DMS114 treated with DMSO at 0.1 percent for 48 hours (cell line): ENCODE measurements around the gene CATSPERZ.
"Not testable (repeated sequence)": the region's sequence is repeated elsewhere in the genome, so short reads cannot be mapped to it uniquely, and the experiment has no call there.

Source experiments
- DNase-seq: peaks from one replicate; lab custom pipeline; 2025; ENCODE audit not compliant: unreplicated experiment; lab: John Stamatoyannopoulos, UW

The CATSPERZ gene

DNA sequence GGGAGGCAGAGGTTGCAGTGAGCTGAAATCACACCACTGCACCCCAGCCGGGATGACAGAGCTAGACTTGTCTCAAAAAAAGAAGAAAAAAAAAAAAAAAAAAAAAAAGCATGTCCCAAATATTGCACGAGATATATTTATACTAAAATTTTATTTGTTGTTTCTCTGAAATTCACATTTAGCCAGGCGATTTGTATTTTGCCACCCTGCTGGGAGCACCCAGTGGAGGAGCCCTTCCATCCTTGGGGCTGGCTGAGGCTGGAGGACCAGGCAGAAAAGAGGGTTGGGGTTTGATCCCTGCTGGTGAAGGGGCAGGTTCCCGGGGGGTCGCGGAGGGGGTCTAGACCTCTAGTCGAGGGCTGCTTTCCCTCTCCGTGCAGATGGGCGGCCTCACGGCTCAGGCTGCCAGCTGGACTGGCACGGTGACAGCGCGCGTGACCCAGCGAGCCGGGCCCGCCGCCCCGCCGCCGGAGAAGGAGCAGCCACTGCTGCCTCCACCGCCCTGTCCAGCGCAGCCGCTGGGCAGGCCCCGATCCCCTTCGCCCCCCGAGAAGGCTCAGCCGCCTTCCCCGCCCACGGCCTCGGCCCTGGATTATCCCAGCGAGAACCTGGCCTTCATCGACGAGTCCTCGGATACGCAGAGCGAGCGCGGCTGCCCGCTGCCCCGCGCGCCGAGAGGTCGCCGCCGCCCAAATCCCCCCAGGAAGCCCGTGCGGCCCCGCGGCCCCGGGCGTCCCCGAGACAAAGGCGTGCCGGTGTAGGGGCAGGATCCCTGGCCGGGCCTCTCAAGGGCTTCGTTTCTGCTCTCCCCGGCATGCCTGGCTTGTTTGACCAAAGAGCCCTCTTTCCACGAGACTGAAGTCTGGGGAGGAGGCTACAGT is 952 bp upstream of the CATSPERZ start:
- no peak for DNase-seq

DNA sequence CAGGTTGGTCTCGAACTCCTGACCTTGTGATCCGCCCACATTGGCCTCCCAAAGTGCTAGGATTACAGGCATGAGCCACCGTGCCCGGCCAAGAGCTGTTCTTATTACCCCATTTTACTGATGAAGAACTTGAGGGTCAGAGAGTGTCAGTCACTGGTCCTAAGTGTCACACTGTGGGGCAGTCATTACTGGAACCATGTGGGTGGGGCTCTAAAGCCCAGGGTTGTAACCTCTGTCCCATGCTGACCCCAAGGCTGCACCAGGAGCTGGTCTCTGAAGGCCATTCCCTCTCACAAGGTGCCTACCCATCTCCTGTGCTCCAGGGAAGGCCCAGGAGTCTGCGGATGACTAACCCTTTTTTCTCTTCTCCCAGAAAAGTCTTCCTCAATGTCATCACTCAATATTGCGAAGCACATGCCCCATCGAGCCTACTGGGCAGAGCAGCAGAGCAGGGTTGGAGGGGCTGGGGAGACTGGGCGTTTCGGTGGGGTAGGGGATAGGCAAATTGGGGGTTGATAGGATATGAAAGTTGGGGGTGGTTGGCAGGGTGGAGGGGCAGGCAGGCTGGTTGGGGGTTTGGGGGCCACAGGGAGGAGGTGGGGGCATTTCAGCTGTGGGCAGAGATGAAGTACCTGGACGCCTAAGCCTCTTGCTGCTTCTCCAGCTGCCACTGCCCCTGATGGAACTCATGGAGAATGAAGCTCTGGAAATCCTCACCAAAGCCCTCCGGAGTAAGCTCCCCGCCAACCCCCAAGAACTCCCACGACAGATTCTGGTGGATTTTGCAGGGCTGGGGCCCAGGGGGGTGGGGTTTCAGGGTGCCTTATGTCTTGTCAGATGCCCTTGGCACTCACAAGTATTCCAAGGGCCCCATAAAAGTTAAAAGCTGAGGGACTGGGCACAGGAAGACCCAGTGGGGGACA is 3.2 kb downstream of the CATSPERZ start:
- no peak for DNase-seq

DNA sequence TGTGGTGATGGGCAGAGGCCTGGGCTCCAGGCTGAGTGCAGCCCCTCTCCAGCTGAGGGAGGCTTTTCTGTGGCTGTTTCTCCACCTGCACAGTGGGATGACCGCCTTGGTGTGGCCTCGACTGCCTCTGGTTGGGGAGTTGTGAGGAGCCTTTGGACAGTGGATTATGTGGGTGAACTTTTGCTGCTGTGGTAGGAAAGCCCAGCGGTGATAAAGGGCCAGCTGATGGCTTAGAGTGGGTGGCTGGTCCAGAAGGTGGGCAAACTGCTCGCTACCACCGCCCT is 3.8 kb downstream of the CATSPERZ start:
- DNase-seq: no peak

DNA sequence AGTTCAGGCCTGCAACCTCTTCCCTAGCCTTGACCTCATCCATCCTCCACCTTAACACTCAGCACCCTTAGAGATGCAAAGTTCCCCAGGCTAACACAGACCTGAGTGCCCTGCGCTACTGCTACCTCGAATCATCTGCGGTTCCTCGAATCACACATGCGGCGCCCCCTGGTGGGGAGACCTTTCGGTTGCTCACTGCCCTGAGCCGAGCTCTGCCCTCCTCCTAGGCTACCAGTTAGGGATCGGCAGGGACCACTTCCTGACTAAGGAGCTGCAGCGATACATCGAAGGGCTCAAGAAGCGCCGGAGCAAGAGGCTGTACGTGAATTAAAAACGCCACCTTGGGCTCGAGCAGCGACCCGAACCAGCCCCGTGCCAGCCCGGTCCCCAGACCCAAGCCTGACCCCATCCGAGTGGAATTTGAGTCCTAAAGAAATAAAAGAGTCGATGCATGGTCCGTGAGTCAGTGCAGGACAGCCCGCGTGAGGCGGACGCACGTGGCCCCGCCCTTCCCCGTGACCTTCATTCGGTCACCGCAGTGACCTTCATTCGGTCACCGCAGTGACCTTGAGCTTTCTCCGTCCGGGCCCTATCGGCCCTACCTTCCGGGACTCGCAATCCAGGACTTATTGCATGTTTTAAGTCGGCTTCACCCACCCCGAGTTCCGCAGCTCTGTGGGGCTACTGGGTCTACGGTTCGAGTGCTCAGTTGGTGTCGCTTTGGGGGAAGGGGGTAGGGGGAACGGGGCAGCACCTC is 4.3 kb downstream of the CATSPERZ start:
- peak; percentile 62 for DNase-seq

DNA sequence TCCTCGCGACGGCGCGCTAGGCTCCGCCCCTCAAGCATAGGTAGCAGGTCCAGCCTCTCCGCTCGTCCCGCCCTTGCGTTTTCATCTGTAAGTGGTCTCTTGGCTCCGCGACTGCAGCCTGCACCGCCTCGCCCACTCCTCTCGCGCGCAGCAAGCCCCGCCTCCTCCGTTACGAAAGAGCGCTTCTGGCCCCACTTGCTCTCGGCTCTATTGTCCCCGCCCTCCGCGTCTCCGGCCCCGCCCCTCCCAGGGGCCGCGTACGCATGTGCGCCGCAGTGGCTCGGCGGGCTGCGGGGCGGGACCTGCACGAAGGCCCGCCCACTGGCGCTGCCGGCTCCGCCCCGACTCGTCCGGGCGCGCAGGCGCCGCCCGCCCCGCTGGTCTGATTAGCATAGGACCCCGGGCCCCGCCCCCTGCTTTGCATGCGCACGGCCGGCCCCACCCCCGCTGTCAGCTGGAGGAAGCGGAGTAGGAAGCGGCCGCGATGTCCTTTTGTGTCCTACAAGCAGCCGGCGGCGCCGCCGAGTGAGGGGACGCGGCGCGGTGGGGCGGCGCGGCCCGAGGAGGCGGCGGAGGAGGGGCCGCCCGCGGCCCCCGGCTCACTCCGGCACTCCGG is 5.0 kb downstream of the CATSPERZ start, which contains the start of gene ESRRA:
TSS of gene ESRRA (plus strand) at position 450 of the 616 bp plus-strand sequence. CDS start 1,656 bp downstream, outside the sequence.
- DNase-seq: peak; percentile 98

DNA sequence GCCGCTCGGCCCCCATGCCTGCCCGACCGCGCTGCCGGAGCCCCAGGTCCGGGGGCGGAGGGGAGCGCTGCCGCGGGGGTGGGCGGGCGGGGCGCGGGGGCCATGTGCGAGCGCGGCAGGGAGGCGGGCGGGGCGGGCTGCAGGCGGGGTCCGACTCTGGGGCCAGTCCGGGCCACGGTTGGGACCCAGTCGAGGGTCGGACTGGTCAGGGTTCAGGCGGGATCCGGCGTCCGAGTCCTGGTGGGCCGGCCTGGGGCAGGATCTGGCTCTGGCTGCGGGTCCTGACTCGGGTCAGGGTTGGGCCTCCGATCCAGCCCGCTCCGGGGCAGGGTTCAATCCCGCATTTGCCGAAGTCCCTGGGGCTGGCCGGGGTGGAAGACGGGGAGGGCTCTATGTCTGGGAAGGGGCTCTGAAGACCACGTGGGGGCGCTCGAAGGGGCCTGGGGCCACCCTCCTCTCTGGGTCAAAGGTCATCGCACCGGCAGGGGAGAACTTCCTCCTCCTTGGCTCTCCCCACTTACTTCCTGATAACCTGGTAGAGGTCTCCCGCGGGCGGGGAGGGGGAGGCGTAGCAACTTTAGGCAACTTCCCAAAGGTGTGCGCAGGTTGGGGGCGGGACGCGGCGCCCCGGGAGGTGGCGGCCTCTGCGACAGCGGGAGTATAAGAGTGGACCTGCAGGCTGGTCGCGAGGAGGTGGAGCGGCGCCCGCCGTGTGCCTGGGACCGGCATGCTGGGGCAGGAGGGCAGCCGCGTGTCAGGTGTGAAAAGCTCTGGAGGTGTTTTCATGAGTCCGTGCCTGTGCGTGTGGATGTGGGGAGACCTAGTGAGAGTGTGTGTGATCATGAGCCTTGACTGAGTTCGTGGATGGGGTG is 5.8 kb downstream of the CATSPERZ start:
- DNase-seq: no peak

DNA sequence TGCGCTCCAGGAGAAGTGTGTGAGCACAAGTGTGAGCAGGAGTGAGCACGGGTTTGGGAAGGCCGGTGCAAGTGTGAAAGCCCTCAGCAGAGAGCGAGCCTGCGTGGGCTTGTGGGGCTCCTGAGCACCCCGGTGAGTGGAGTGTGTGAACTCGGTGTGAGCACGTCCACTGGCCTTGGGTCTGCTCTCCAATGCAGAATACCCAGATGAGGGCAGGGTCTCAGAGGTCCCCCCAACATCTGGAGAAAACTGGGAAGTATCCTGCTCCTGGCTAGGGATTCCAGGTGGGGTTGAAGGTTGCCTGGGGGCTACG is 6.4 kb downstream of the CATSPERZ start:
- no peak for DNase-seq

DNA sequence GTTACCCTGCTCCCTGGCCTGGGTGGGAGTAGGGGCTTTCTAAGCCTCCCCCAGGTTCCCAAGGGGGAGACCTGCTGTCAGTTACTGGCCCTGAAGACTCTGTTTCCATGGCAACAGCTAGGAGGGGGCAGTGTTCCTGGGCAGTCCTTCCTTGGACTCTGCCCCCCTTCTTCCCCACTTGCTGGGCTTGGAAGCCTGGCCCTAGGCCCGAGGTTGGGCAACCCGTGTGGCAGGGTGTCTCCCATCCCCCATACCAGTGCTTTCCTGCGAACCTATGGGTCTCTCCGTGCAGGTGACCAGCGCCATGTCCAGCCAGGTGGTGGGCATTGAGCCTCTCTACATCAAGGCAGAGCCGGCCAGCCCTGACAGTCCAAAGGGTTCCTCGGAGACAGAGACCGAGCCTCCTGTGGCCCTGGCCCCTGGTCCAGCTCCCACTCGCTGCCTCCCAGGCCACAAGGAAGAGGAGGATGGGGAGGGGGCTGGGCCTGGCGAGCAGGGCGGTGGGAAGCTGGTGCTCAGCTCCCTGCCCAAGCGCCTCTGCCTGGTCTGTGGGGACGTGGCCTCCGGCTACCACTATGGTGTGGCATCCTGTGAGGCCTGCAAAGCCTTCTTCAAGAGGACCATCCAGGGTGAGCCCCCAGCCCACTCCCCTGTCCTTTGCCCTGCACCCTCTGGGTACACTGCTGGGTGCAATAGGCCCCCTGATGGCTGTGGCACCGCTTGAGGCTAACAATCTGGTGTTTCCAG is 6.9 kb downstream of the CATSPERZ start:
- DNase-seq: no peak

DNA sequence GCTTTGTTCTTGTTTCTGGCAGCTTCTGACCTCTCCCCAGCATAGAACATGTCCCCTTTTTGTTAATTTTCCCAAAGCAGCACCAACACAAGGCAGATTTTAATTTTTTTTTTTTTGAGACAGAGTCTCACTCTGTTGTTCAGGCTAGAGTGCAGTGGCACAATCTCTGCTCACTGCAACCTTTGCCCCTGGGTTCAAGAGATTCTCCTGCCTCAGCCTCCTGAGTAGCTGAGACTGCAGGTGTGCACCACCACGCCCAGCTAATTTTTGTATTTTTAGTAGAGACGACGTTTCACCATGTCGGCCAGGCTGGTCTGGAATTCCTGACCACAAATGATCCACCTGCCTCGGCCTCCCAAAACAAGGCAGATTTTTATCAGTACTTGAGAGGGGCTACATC is 7.6 kb downstream of the CATSPERZ start:
- DNase-seq: not testable (repeated sequence)

DNA sequence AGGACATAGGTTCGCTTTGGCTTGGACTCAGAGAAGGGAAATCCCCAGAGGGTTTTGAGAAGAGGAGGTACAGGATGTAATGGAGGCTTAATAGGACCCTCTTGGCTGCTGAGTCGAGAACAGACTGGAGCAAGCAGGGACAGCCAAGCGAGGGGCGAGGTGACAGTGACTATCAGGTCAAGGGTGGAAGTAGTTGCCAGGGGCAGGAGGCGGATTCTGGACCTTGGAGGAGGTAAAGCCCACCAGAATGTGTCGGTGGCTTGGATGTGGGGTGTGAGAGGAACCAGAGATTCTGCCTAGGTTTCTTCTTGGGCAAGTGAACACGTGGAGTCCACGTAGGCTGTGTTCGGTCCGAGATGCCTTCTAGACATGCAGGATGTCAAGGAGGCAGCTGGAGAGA is 12.8 kb downstream of the CATSPERZ start:
- no peak for DNase-seq

DNA sequence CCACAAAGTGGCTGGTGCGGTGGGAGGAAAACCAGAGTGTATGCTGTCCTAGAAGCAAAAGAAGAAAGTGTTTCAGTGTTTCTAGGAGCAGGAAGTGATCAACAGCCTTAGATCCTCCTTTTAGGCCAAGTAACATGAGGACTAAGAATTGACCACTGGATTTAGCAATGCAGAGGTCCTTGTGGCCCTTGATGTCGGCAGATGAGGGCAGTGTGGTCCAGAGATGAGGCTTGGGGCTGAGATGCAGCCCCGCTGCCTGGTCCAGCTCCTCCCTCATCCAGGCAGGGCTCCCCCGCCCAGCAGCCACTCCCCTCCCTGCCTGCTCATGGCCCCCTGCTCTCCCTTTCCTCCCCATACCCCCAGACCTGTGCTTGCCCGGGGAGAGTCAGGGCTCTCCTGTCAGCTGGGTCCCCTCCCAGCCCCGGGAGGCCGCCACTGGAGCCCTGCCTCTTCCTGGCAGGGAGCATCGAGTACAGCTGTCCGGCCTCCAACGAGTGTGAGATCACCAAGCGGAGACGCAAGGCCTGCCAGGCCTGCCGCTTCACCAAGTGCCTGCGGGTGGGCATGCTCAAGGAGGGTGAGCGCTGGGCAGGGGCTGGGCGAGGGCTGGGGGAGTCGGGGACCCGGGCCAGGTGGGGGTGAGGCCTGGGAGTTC is 13.5 kb downstream of the CATSPERZ start:
- no peak for DNase-seq

DNA sequence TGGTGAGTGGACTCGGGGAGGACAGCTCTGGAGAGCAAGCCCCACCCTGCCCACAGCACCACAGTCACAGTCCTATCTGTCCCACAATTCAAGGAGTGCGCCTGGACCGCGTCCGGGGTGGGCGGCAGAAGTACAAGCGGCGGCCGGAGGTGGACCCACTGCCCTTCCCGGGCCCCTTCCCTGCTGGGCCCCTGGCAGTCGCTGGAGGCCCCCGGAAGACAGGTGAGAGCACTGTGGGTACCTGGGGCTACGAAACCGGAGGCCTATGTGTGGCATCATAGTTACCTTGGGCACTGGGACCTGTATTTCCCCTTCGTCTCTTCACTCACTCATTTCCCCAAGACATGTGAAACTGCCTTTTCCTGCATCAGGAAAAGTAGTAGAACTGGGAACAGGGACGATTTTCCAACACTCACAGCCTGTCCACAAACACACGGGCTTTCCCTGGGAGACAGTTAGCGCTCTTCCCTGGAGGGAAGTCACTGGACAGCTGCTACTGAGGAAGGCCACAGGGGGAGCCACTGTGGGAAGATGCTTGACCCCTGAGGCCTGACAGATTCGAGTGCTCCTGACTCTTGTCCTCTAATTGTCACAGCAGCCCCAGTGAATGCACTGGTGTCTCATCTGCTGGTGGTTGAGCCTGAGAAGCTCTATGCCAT is 14.1 kb downstream of the CATSPERZ start:
- no peak for DNase-seq

DNA sequence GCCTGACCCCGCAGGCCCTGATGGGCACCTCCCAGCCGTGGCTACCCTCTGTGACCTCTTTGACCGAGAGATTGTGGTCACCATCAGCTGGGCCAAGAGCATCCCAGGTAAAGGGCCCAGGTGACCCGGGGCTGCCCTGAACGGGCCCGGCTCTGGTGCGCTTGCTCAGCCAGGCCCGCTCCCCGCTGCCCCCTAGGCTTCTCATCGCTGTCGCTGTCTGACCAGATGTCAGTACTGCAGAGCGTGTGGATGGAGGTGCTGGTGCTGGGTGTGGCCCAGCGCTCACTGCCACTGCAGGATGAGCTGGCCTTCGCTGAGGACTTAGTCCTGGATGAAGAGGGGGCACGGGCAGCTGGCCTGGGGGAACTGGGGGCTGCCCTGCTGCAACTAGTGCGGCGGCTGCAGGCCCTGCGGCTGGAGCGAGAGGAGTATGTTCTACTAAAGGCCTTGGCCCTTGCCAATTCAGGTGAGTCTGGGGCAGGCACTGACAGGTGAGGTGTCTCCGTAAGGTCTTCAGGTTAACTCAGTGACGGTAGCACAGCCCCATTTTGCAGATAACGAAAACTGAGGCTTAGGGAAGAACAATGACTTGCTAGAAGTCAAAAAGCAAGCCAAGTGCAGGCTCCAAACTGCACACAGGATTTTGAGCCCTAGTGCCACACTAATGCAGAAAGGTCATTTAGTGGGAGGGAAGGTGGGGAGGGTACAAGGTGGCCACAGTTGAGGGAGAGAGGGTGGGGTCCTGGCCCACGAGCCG is 14.8 kb downstream of the CATSPERZ start:
- DNase-seq: no peak

DNA sequence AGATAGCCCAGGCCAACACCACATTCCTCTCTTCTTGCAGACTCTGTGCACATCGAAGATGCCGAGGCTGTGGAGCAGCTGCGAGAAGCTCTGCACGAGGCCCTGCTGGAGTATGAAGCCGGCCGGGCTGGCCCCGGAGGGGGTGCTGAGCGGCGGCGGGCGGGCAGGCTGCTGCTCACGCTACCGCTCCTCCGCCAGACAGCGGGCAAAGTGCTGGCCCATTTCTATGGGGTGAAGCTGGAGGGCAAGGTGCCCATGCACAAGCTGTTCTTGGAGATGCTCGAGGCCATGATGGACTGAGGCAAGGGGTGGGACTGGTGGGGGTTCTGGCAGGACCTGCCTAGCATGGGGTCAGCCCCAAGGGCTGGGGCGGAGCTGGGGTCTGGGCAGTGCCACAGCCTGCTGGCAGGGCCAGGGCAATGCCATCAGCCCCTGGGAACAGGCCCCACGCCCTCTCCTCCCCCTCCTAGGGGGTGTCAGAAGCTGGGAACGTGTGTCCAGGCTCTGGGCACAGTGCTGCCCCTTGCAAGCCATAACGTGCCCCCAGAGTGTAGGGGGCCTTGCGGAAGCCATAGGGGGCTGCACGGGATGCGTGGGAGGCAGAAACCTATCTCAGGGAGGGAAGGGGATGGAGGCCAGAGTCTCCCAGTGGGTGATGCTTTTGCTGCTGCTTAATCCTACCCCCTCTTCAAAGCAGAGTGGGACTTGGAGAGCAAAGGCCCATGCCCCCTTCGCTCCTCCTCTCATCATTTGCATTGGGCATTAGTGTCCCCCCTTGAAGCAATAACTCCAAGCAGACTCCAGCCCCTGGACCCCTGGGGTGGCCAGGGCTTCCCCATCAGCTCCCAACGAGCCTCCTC is 15.7 kb downstream of the CATSPERZ start:
- DNase-seq: not testable (repeated sequence)

DNA sequence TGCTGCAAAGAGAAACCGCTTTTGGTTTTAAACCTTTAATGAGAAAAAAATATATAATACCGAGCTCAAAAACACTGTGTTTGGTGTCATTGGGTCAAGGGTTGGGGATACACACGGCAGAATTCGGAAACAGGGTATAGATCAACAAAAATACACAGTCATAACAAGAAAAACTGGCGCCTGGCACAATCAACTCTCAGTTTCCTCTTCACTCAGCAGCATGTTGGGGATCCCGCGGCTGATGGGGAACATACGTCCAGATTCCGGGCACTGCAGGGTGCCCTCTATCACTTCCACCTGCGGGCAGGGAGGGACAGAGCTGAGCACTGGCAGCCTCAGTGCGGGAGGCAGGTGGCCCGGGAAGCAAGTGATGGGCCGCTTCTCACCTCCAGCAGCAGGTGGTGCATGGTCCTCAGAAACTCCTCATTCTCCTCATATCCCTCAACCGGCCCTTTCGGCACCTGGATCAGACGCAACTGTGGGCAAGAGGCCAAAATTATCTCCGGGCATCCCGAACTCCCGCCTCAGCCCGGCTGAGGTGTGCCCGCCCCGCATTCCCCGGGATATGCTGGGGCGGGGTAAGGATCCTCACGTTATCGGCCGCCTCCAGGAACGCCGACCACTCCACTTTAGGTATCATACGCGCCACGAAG is 16.6 kb downstream of the CATSPERZ start:
- DNase-seq: no peak

DNA sequence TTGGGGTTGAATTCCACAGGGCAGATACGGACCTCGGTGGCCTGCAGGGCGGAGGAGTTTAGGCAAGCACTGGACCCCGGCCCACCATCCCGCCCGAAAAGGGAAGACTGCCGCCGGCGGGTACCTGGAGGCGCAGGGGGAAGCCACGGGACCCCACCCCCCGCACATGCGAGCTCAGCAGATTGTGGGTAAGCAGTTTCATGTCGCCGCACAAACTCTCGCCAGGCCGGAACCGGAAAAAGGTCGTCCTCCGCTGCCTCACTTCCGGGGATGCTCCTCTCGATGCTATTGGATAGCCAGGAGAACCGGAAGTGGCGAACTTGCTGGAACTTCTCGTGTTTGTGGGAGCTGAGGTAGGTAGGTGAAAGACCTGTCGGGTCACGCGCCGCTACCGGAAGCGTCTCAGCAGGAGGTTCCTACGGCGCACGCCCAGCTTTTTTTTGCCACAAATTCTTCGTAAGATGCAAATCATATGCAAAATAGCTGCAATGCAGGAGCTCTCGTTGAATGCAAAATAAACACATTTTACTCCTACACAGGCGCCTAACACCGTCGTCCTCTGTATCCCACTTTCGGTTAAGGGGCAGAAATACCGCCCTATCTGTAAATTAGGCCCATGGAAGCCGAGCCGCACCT is 17.3 kb downstream of the CATSPERZ start, which contains the start of gene TRMT112:
TSS of gene TRMT112 (minus strand) at position 235 of the 636 bp plus-strand sequence. CDS start at position 202, 33 bp downstream.
- peak; percentile 96 for DNase-seq
